SU-DHL-6 (cell line): ENCODE data around the gene XIRP2.

ENCODE experiments used
- CTCF ChIP-seq: fragments of 200-600 bp; sonication (generic); IDR thresholded peaks from one replicate; pipeline ENCODE4 v1.5.1; 2017; ENCODE audit warnings: antibody characterized with exemption, mild to moderate bottlenecking, low read length, moderate library complexity; ENCODE audit not compliant: insufficient read depth, poor library complexity, severe bottlenecking
- EZH2phosphoT487 ChIP-seq: fragments of 200-600 bp; sonication (generic), shearing (Covaris generic); conservative IDR thresholded peaks from 2 replicates; pipeline ENCODE4 v1.6.1; 2018; ENCODE audit warnings: mild to moderate bottlenecking, antibody characterized with exemption, low read length, moderate library complexity, mixed read lengths

- no peak for TF ChIP-seq CTCF
- no peak for TF ChIP-seq EZH2phosphoT487
These were observed 269.2 kb downstream of the XIRP2 start for GRCh38 chr2:167157523-167157922.
